HG02981 (cell line): ENCODE results near the gene CLN3.
"Not testable (repeated sequence)": the region's sequence is repeated elsewhere in the genome, so short reads cannot be mapped to it uniquely, and the experiment has no call there.

Experiments used
- ATAC-seq: cut with Tn5 transposase; IDR thresholded peaks from one replicate; pipeline ENCODE4 v1.9.1; 2021; ENCODE audit warnings: mild to moderate bottlenecking, moderate library complexity; ENCODE audit not compliant: unreplicated experiment

Gene CLN3

DNA sequence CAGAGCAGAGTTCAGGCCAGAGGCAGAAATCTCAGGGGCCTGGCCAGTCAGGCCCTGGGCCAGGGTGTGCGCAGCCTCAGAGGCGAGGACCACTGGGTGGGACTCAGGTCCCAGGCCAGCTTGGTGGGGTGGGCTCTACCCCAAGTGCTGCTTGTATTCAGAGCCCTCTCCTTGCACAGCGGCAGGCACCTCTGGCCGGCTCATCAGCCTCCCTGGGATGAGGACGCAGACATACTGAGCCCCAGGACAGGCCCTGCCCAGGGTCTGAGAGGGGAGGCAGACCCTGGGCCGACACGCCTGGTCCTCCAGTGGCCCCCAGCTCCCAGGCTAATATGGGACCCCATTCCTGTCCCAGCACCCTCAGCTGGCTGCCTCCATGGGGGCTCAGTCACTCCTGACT is 22.4 kb upstream of the CLN3 start:
- ATAC-seq, result no peak

DNA sequence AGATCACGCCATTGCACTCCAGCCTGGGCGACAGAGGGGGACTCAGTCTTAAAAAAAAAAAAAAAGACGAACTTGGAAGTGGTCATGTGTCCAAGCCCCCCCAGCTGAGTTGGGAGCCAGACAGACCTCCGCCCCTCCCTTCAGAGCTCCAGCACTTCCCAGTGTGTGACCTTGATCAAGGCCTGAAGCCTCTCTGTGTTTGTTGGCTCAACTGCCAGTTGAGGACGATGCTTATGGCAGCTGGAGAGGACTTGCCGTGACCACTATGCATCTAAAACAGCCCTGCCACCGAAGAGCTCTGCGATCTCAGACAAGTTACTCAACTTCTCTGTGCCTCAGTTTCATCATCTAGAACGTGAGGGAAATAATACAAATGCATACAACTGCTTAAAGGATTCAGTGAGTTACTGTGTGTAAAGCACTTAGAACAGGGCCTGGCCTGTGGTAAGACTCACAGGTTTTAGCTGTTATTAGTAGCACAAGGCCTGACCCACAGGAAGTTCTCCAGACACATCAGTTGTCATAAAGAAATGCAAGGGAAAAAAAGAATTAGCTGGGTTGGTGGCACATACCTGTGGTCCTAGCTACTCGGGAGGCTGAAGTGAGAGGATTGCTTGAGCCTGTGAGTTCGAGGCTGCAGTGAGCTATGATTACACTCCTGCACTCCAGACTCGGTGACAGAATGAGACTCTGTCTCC is 21.8 kb upstream of the CLN3 start:
- no peak for ATAC-seq

DNA sequence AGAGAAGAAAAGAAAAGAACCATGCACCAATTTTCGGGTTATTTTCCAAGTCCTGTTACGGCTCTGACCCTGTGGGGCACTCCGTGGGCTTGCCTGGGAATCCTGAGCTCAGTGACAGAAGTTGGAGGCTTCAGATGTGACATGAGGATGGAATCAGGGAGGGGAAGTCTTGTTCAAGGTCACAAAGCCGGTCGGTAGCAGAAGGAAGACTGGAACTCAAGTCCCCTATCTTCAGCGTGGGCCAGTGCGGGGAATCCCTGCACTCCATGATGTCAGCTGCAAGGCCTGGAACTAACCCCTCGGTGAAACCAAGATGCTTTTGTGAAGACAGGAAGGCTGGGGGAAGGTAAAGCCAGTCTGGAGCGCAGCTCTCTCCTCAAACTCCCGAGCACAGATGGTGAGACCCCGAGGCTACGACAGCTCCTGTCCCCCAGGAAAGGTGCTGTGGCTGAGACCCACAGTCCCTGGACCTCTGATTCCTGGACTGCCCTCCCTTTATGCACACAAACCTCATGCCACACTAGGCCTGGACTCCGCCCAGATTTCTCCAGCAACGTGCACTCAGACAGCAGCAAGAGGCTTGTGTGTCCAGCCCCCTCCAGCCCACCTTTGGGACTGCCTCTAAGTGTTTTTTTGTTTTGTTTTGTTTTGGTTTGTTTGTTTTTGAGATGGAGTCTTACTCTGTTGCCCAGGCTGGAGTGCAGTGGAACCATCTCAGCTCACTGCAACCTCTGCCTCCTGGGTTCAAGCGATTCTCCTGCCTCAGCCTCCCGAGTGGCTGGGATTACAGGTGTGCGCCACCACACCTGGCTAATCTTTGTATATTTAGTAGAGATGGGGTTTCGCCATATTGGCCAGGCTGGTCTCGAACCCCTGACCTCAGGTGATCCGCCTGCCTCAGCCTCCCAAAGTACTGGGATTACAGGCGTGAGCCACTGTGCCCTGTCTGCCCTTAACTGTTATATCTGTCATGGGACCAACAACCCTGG is 20.2 kb upstream of the CLN3 start:
- ATAC-seq, result no peak

DNA sequence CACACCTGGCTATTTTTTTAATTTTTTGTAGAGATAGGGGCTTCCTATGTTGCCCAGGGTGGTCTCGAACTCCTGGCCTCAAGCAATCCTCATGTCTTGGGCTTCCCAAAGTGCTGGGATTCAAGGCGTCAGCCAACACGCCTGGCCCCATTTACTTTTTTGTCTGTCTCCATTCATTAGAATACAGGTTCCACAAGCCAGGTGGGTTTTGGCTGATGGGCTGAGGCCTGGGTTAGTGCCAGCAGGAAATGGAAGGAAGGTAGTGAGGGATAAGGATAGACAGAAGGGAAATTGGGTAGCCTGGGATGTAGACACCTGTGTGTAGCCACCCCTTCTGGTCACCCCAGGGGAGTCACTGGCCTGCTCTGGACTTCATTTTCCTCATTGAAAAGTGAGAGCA is 19.2 kb upstream of the CLN3 start:
- ATAC-seq, result no peak

DNA sequence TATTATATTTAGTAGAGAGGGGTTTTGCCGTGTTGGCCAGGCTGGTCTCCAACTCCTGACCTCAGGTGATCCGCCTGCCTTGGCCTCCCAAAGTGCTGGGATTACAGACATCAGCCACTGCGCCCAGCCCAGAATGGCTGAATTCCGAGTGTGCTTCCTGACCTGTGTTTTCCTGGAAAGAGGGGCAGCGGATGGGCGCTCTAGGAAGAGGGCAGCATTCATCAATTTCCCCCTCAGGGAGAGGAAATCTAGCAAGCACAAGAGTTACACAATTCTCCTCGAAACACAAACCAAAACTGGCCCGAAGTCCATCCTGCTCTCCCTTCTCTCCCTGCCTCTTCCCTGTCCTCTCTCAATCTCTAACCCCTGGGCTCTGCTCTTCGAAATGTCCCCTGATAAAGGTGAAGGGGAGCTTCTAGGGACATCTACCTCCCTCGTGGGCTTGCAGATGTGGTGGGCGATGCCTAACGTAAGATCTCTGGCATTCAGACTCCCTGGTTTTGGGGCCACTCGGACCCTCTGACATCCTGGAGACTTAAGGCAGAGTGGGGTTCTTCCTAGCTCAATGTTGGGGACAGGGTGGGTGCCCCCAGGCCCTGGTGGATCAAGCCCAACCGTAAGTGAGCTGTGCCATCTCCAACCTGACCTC is 13.7 kb upstream of the CLN3 start:
- no peak for ATAC-seq

DNA sequence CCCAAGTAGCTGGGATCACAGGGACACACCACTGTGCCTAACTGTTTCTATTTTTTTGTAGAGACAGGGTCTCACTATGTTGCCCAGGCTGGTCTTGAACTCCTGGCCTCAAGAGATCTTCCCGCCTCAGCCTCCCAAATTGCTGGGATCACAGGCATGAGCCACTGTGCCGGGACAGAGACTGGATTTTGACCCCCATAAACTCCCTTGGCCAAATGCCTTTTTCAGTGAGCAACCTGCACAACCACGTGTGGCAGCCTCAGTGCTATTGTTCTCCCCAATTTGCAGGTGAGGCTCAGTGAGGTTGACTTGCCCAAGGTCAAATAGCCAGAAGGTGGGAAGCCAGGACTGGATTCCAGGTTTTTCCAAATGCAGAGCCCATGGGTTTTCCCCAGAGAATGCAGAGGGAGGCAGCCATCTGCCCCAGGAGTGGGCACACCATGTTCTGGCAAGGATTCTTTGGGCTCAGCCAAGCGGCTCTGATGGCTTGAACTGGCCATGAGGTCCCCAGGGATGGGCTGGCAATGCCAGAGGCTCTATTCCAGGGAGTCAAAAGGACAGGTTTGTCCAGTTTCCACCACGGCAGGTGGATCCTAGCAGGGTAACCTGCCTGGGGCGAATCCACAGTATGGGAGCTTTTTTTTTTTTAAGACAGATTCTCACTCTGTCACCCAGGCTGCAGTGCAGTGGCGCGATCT is 13.0 kb upstream of the CLN3 start:
- ATAC-seq, result no peak

DNA sequence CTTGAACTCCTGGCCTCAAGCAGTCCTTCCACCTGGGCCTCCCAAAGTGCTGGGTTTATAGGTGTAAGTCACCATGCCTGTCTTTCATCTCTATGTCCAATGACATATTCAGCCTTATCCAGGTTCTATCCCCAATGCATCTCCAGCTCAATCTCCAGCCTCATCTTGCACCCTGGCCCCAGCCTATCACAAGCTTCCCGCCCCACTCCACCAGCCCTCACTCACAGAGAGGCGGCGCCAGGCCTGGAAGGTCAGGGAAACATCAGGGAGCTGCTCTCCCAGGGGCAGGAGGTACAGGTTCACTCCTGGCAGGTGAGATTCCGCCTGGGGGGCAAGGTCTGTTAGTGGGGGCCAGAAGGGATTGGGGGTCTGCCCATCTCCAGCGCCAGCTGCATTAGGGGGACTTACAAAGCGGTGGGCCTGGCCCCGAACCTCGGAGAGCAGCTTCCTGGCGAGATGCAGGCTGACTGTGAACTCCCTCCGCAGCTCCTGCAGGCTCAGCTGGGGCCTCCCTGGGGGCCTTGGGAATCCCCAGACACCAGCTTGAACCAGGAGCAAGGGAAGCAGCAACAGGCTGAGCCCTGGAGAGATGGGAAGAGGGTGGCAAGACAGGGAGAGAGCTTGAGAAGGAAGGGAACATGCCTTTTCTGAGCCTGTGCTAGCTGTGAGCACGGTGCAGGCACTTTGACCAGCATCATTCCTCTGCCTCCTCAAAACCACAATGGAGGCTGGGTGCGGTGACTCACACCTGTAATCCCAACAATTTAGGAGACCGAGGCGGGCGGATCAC is 11.8 kb upstream of the CLN3 start:
- ATAC-seq, result no peak

DNA sequence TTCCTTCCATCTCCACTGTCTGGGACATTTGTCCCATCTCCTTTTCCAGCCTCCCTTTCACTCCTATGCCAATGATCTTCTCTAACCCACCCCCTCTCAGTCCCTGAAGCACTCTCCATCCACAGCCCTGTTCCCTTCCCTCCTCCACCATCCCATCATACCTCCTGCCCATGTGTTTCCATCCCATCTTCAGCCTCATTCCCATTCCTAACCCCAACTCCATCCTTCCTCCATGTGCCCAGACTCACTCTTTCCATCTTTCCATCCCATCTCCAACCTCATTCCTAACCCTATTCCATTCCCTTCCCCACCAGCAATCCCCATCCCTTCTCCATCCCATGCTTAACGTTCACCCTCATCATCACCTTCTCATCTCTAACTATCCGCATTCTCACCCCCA is 10.4 kb upstream of the CLN3 start:
- no peak for ATAC-seq

DNA sequence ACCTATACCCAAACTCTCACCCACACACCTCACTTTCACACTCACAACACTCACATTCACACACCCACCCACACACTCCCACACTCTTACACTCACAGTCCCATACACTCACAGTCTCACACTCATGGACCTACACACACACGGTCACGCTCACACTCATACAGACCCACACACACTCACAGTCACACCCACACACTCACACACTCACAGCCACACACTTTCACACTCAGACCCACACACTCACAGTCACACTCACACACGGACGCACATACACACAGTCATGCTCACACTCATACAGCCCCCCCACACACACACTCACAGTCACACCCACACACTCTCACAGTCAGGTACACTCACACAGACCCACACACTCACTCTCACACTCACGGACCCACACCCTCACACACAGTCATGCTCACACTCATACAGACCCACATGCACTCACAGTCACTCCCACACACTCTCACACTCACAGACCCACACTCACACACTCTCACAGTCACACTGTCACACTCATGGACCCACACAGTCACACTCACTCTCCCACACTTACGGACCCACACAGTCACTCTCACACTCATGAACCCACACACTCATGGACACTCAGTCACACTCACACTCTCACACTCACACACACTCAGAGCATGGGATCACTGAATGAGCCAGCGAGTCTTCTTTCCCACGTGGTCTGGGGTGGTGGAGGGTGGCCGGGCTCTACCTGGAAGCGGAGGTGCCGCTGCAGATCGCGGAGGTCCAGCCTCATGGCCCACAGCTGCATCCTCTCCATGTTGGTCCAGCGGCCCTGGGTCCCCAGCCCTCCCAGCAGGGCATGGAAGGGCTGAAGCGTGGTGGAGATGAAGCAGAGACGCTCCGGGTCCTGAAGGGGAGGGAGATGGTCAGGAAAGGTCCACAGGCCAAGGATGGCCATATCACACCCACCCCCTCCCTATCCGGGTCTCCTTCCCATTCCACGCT is 9.7 kb upstream of the CLN3 start:
- no peak for ATAC-seq

DNA sequence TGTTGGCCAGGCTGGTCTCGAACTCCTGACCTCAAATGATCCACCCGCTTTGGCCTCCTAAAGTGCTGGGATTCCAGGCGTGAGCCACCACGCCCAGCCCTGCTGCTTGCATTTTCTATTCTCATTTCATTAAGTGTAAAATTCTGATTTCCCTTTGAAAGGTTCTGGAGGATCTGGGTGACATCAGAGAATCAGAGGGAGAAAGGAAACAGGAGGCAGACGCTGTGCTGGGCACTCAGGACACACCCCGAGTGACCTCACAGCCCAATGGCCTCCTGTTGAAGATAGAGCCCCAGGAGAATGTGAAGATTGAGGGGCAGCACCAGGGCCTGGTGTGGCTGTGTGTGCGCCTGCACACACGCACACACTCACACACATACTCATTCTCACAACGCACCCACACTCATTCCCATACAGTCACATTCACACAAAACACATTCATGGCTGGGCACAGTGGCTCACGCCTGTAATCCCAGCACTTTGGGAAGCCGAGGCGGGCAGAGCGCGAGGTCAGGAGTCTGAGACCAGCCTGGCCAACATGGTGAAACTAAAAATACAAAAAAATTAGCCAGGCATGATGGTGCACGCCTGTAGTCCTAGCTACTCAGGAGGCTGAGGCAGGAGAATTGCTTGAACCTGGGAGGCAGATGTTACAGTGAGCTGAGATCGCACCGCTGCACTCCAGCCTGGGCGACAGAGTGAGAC is 8.8 kb upstream of the CLN3 start:
- ATAC-seq, result not testable (repeated sequence)

DNA sequence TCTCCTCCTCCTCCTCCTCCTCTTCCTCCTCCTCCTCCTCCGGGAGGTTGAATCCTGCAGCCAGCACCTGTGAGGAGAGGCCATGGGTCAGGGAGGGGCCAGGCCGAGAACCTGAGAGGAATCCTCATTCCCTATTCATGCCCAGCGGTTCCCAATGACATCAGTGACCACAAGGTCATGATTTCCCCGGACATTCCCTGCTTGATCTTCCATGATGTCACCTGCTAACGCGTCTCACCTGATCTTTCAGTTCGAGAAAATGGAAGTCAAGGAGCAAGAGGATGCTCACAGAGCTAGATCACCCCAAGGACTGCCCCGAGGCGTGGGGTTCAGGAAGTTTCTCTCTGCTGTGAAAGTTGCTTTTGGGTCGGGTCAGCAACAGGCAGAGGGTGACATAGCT is 8.0 kb upstream of the CLN3 start:
- ATAC-seq, result no peak

DNA sequence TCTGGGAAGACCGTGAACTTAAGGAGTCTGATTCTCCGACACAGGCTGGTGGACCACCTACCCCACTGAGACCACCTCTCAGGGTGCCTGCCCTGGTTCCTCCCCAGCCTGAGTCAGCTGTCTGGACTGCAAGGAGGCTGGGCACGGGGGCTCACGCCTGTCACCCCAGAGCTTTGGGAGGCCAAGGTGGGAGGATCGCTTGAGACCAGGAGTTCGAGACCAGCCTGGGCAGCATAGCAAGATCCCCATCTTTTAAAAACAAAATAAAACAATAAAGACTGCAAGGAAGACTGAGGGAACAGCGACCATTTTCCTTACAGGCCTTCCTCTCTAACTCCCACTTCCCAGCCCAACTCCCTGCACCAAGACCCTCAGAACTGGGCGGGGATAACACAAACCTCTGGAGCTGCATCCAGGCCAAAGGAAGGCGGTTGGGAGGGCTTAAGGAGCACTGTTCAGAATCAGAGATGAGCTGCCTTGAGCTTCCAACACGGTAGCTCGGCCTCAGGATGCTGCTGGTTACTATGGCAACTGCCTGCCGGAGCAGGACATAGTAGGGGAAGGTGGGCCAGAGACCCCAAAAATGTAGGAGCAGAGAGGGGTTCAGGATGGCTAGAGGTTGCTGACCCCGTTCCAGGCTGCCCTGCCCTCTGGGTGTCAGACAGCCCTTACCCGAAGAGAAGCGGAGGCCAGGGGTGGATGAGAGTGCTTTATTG is 7.0 kb upstream of the CLN3 start:
- no peak for ATAC-seq

DNA sequence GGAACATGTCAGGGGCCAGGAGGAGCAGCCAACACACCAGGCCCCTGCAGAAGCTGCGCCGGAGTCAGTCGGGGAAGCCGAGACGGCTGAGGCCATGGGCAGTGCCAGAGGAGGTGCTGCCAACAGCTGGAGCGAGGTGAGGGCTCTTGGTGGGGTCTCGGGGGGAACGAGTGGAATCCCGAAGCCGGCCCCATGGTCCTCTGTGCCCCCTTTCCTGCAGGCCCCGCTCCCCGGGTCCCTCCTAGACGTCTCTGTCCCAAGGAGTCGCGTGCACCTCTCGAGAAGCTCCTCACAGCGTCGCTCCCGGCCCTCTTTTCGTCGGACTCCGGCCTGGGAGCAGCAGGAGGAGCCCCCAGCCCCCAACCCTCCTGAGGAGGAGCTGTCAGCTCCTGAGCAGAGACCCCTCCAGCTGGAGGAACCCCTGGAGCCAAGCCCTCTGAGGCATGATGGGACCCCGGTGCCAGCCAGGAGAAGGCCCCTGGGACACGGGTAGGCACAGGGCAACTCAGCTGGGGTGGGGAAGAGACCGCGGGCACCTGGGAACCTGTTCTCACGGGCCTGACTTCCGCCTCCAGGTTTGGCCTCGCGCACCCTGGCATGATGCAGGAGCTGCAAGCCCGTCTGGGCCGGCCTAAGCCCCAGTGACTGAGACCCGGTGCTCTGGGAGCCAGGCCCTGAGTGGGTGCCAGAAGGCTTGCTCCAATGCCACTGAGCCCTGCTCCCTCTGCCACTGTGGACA is 6.2 kb upstream of the CLN3 start:
- ATAC-seq, result no peak

DNA sequence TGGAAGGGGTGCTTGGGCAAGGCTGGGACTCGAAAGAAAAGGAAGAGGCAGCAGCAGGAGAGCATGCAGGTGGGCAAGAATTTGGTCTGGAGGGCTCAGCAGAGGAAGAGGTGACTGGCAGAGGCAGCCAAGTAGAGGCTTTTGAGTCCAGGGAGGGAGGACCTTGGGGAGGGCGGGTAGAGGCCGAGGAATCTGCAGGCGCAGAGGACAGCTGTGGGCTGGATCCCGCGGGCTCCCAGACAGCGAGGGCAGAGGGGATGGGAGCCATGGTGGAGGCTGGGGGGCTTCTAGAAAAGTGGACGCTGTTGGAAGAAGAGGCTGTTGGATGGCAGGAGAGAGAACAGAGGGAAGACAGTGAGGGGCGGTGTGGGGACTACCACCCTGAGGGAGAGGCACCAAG is 5.5 kb upstream of the CLN3 start:
- ATAC-seq, result no peak

DNA sequence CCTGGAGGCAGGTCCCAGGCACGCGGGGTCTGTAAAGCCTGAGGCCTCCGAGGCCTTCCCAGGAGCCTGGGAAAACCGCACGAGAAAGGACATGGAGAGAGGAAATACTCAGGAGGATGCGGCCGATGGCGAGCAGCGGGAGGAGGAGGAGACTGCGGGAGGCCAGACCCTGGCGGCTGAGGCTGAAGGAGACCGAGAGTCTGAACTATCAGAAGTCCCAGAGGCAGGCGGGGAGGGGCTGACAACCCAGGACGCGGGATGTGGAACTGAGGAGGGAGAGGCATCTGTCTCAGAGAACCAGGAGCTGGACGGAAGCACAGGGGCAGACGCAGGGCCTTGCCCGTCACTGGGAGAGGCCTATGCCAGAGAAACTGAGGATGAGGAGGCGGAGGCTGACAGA is 5.0 kb upstream of the CLN3 start:
- no peak for ATAC-seq

DNA sequence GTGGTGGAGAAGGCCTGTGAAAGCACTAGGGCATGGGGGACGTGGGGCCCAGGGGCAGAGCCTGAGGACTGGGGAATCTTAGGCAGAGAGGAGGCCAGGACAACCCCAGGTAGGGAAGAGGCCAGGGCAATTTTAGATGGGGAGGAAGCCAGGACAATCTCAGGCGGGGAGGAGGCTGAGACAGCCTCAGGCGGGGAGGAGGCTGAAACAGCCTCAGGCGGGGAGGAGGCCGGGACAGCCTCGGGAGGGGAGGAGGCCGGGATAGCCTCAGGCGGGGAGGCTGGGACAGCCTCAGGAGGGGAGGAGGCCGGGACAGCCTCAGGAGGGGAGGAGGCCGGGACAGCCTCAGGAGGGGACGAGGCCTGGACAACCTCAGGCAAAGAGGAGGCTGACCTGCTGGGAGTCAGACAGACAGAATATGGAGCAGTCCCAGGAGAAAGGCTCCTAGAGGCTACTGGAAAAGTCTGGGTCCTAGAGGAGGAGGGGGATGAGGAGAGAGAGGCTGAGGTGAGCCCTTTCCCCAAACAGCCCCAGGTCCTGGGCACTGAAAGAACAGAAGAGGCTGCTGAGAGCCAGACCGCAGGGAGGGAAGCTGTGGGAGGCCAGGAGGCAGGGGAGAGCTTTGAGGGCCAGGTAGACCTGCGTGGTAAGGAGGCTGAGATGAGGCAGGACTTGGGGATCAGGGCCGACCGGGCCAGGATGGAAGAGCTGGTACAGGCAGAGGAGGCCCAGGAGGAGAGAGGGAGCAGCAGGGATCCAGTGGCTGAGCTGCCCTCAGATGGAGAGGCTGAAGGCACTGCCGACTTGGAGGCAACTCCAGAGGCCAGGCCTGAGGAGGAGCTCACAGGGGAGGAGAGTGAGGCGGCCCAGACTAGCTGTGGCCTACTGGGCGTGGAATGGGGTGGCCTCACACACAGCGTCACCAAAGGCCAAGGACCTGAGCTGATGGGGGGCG is 4.2 kb upstream of the CLN3 start:
- no peak for ATAC-seq
